ENCODE data around the gene KRTAP4-1.
"Not testable (repeated sequence)": the region's sequence is repeated elsewhere in the genome, so short reads cannot be mapped to it uniquely, and the experiment has no call there.

GRCh38 chr17:41160190-41160589 is 24.5 kb downstream of the KRTAP4-1 start:
- TF ChIP-seq EZH2 (IDR thresholded peaks at IDR 0.05; ENCODE audit: low read depth); CTCF (conservative IDR thresholded peaks at IDR 0.05): not testable (repeated sequence)

All from PC-9 (cell line).